K562 (cell line): ENCODE results near the gene EGR2. TPM values are rescaled to one million over a fixed set of nuclear protein-coding genes. Genes with fewer than 3 reads are reported as not detected.

Experiments used
- ATAC-seq: fragments of 200-7000 bp; cut with Tn5 transposase; 3 replicates; pipeline ENCODE4 v1.9.1; 2020; ENCODE audit warnings: moderate library complexity
- BruUV-seq: library from RNA; stranded (reverse); fragments of 400-500 nt; replicated peaks from 2 replicates; lab custom pipeline; 2021; lab: Mats Ljungman, UMichigan
- CTCF ChIA-PET: fragments of 300-600 bp; formaldehyde crosslinking; extraction: SDS; loops from one replicate; lab custom pipeline; 2021; ENCODE audit warnings: low intra/inter-chr PET ratio; lab: Yijun Ruan, JAX
- POLR2A ChIA-PET: fragments of 300-600, 350-650 bp; sonication (Branson Sonifier 250); formaldehyde crosslinking; extraction: SDS; loops from one replicate; lab custom pipeline; 2021; ENCODE audit warnings: antibody characterized with exemption, inconsistent platforms; lab: Yijun Ruan, JAX
- DNase-seq, 4 experiments: peaks; one replicate each; pipeline versions ENCODE4 v3.0.0 to v3.0.0-alpha.2; 2011 to 2018; ENCODE audit warnings: low spot score in 3 of 4, mixed read lengths in 3 of 4; ENCODE audit errors: extremely low read depth in 1 of 4
- FAIRE-seq: peaks from 2 replicates; lab custom pipeline; 2011; peaks lifted over from hg19 to GRCh38; lab: Jason Lieb, UNC
- H2AFZ ChIP-seq: 2 replicates; pipeline ENCODE4 v1.6.0; 2011; ENCODE audit warnings: low read depth, low read length, control low read depth, inconsistent platforms
- H3K27ac ChIP-seq: fragments of 200-600 bp; 3 replicates; pipeline ENCODE4 v1.8.0; 2011; ENCODE audit warnings: low read depth, mild to moderate bottlenecking, control low read depth, inconsistent platforms, low read length, moderate library complexity, mixed read lengths; ENCODE audit errors: extremely low read depth
- H3K27me3 ChIP-seq, 2 experiments: fragments of 300-600 bp in 1 of 2; 2 replicates in 1 of 2; 3 replicates in 1 of 2; pipeline versions ENCODE4 v1.6.0 to v1.8.0; 2011; ENCODE audit warnings: inconsistent platforms in 2 of 2, low read length in 2 of 2, mild to moderate bottlenecking in 1 of 2, mixed read lengths in 1 of 2, moderate library complexity in 1 of 2; ENCODE audit not compliant: control insufficient read depth in 2 of 2, insufficient read depth in 2 of 2
- H3K36me3 ChIP-seq: fragments of 300-600 bp; 3 replicates; pipeline ENCODE4 v1.8.0; 2011; ENCODE audit warnings: mild to moderate bottlenecking, low read length, inconsistent platforms; ENCODE audit not compliant: control insufficient read depth, insufficient read depth
- H3K4me1 ChIP-seq, 2 experiments: fragments of 200-600 bp in 1 of 2; replicated peaks in 1 of 2; 2 replicates in 1 of 2; 3 replicates in 1 of 2; pipeline versions ENCODE4 v1.5.1 to v1.8.0; 2011; ENCODE audit warnings: inconsistent platforms in 2 of 2, low read length in 2 of 2, mild to moderate bottlenecking in 1 of 2, mixed read lengths in 1 of 2, moderate library complexity in 1 of 2; ENCODE audit not compliant: control insufficient read depth in 2 of 2, insufficient read depth in 2 of 2
- H3K4me2 ChIP-seq: 2 replicates; pipeline ENCODE4 v1.6.1; 2011; ENCODE audit warnings: low read length, control low read depth, inconsistent platforms, mixed read lengths; ENCODE audit not compliant: insufficient read depth
- H3K4me3 ChIP-seq: fragments of 200-600 bp; sonication (generic), shearing (Covaris generic); 2 replicates; pipeline ENCODE4 v1.5.1; 2016; ENCODE audit warnings: control low read depth, inconsistent platforms
- H3K79me2 ChIP-seq: fragments of 200-600 bp; 3 replicates; pipeline ENCODE4 v1.8.0; 2011; ENCODE audit warnings: low read length, inconsistent platforms; ENCODE audit not compliant: control insufficient read depth, insufficient read depth
- H3K9ac ChIP-seq, 2 experiments: 2 replicates each; pipeline versions ENCODE4 v1.6.0 to v1.6.1; 2011; ENCODE audit warnings: low read depth in 2 of 2, low read length in 2 of 2, control low read depth in 1 of 2, inconsistent platforms in 1 of 2, mild to moderate bottlenecking in 1 of 2, mixed read lengths in 1 of 2; ENCODE audit not compliant: insufficient read depth in 1 of 2
- H3K9me1 ChIP-seq: one replicate; pipeline ENCODE4 v1.6.0; 2011; ENCODE audit warnings: inconsistent platforms, mild to moderate bottlenecking, low read length, moderate library complexity; ENCODE audit not compliant: control insufficient read depth, insufficient read depth
- H3K9me3 ChIP-seq: replicated peaks from 2 replicates; pipeline ENCODE4 v1.5.1; 2011; ENCODE audit warnings: low read depth, low read length, inconsistent platforms; ENCODE audit not compliant: control insufficient read depth, insufficient read depth
- H4K20me1 ChIP-seq: replicated peaks from 2 replicates; pipeline ENCODE4 v1.6.1; 2011; ENCODE audit warnings: low read length, inconsistent platforms, mixed read lengths; ENCODE audit not compliant: control insufficient read depth, insufficient read depth
- HNRNPK ChIP-seq: fragments of 200-400 bp; formaldehyde crosslinking; IDR thresholded peaks from one replicate; pipeline ENCODE4 v1.6.1; 2018; ENCODE audit warnings: mild to moderate bottlenecking, low read depth, low read length; ENCODE audit not compliant: poor library complexity, severe bottlenecking
- NCOA4 ChIP-seq: fragments of 450-650 bp; IDR thresholded peaks from 2 replicates; pipeline ENCODE4 v1.6.1; 2018; ENCODE audit warnings: mild to moderate bottlenecking; ENCODE audit not compliant: partially characterized antibody
- RAD21 ChIP-seq, 2 experiments: fragments of 250-450 bp in 1 of 2; fragments of 450-650 bp in 1 of 2; sonication (Bioruptor Pico) in 1 of 2; formaldehyde crosslinking in 1 of 2; IDR thresholded peaks in 1 of 2; conservative IDR thresholded peaks in 1 of 2; 2 replicates each; pipeline versions ENCODE4 v1.4.0 to v1.8.0; 2020 to 2022; ENCODE audit warnings: mild to moderate bottlenecking in 2 of 2, moderate library complexity in 1 of 2
- ZNF57 ChIP-seq: fragments of 450-650 bp; formaldehyde crosslinking; IDR thresholded peaks from 2 replicates; pipeline ENCODE4 v1.4.0; 2020; ENCODE audit warnings: mild to moderate bottlenecking, moderate library complexity
- WGBS: fragments of 100-300 bp; shearing (Covaris generic); methylation state at CpG from one replicate; pipeline ENCODE4 v1.1.6; 2016; ENCODE audit warnings: low coverage, mixed read lengths; ENCODE audit not compliant: insufficient coverage; ENCODE audit errors: missing lambda C conversion rate; 5-methylcytosine and 5-hydroxymethylcytosine counted together
- in situ Hi-C: fragments of 300-500 bp; cut with MboI; formaldehyde crosslinking; loops from 4 replicates; pipeline ENCODE4 v1.15.0; 2018; ENCODE audit warnings: inconsistent platforms, mixed read lengths
- intact Hi-C: fragments of 100-400 bp; cut with micrococcal nuclease; formaldehyde crosslinking; loops from 2 replicates; pipeline ENCODE4 v1.14.2; 2022
- polyA plus RNA-seq, 8 experiments: library from polyadenylated mRNA; depleted of rRNA in 4 of 8; stranded (reverse) in 5 of 8; unstranded in 3 of 8; fragments of >200 nt; fragmentation: Nextera tagmentation in 2 of 8; fragmentation: Illumina TruSeq in 1 of 8; extraction: Ambion mirVana in 2 of 8; extraction: Trizol in 1 of 8; gene quantifications; 2 replicates each; pipeline versions ENCODE4 v1.2.1 to v1.2.3, GENCODE V29; 2011 to 2014; ENCODE audit warnings: inconsistent platforms in 1 of 8, missing spikeins in 1 of 8
- total RNA-seq, 7 experiments: library from RNA; depleted of rRNA in 6 of 7; stranded (reverse); fragments of >200 nt in 6 of 7; fragmentation: Illumina TruSeq in 2 of 7; extraction: Trizol in 2 of 7; gene quantifications; 2 replicates each; pipeline versions ENCODE4 v1.2.1 to v1.2.3, GENCODE V29; 2011 to 2021; ENCODE audit warnings: low replicate concordance in 1 of 7
- TF ChIP-seq, protein P1 (sequence below), 3 experiments: IDR thresholded peaks in 2 of 3; conservative IDR thresholded peaks in 1 of 3; 2 replicates each; pipeline ENCODE4 v1.5.1; 2011 to 2012; ENCODE audit warnings: low read length in 3 of 3, mild to moderate bottlenecking in 3 of 3, control low read depth in 2 of 3, improper control_type of control experiment in 1 of 3, inconsistent platforms in 1 of 3, low read depth in 1 of 3, mixed read lengths in 1 of 3, moderate library complexity in 1 of 3; ENCODE audit not compliant: insufficient read depth in 2 of 3

Gene EGR2
- total and polyA plus RNA-seq, 9 of the 15 experiments (the other 6 are each of a cell fraction or from before 2014, with no cell fraction given): 0.08 to 0.18 (median 0.12) TPM; not detected in 4

DNA sequence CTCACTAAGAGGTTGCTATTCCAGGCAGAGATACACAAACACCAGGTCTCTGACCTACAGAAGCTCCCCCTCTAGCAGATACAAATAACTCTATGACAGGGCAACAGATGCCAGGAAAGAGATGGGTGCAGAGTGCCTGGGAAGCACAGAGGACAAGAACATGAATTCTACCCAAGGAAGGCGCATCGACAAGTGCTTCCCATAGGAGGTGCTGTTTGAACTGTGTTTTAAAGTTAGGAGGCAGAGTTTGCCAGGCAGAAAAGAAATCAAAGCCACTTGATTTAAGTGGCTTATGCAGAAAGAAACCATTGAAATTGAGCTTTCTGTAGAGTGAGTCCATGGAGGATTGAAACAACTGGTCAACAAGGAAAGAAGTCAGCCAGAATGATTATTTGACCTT lies 35.3 kb upstream of the EGR2 start:
- no peak overlapping the region for H3K4me2 ChIP-seq
- no peaks in the 10 kb centered on the region for H4K20me1 ChIP-seq
- ChIA-PET POLR2A (interaction anchor here (1.1 kb wide), 1 partner anchor 8 kb away, joined by 3 read pairs; no protein-coding TSS in a partner anchor), CTCF (interaction anchor here (1.5 kb wide), 1 partner anchor 307 kb away, joined by 3 read pairs; no protein-coding TSS in a partner anchor)
- no TSS peak for BruUV-seq
- no peak overlapping the region for H3K4me3 ChIP-seq
- 0 out of 5 replicates have a peak, but pooled peaks cover 0 to 4% of the 10 kb centered on the region in 2 experiments for H3K27me3 ChIP-seq
- H3K79me2 ChIP-seq: no peaks in the 10 kb centered on the region
- intact Hi-C loops (no loop called here), in situ Hi-C loops (no loop called here)
- H3K9me3 ChIP-seq: no peaks in the 10 kb centered on the region
- no peaks in the 10 kb centered on the region for H3K9me1 ChIP-seq
- TF ChIP-seq RAD21 (CRISPR knock-in tag; conservative IDR thresholded peaks at IDR 0.05 in 1 of 2, IDR thresholded peaks at IDR 0.05 in 1 of 2) (peak in 1 of 2 experiments; percentile 30; a peak in 1 of 4 replicates), NCOA4 (no peak), HNRNPK (no peak), ZNF57 (CRISPR knock-in tag) (no peak)
- TF ChIP-seq, protein P1, sequence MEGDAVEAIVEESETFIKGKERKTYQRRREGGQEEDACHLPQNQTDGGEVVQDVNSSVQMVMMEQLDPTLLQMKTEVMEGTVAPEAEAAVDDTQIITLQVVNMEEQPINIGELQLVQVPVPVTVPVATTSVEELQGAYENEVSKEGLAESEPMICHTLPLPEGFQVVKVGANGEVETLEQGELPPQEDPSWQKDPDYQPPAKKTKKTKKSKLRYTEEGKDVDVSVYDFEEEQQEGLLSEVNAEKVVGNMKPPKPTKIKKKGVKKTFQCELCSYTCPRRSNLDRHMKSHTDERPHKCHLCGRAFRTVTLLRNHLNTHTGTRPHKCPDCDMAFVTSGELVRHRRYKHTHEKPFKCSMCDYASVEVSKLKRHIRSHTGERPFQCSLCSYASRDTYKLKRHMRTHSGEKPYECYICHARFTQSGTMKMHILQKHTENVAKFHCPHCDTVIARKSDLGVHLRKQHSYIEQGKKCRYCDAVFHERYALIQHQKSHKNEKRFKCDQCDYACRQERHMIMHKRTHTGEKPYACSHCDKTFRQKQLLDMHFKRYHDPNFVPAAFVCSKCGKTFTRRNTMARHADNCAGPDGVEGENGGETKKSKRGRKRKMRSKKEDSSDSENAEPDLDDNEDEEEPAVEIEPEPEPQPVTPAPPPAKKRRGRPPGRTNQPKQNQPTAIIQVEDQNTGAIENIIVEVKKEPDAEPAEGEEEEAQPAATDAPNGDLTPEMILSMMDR (IDR thresholded peaks at IDR 0.05 in 2 of 3, conservative IDR thresholded peaks at IDR 0.05 in 1 of 3; ENCODE audit: insufficient read depth in 2 of 3, low read depth in 1 of 3, low read length in 3 of 3): peak; percentile 4 to 50 (median 47); a peak in 4 of 6 replicates
- no peaks in the 10 kb centered on the region for H3K4me1 ChIP-seq
- no peaks in the 10 kb centered on the region for H3K36me3 ChIP-seq
- H3K27ac ChIP-seq: no peak overlapping the region
- DNase-seq (peak in 1 of 4 experiments; percentile 14), FAIRE-seq (no peak), ATAC-seq (no peak)
- WGBS: 6% methylated on average over 2 of the region's 2 CpGs
- no peak overlapping the region for H3K9ac ChIP-seq
- no peak overlapping the region for H2AFZ ChIP-seq
